Measurements from ENCODE around the gene IKZF1. TPM values are rescaled to one million over a fixed set of nuclear protein-coding genes. Genes with fewer than 3 reads are reported as not detected.

Gene IKZF1
- total RNA-seq, 1 donor from 2014 or later, result 0.11 TPM

- no peaks in the 10 kb centered on the region for H3F3A ChIP-seq (ENCODE audit: low read depth)
- no peaks in the 10 kb centered on the region for H3K36me3 ChIP-seq
- H3K27ac ChIP-seq, result no peak overlapping the region
- peaks cover 4% of the 10 kb centered on the region for H3K27me3 Mint-ChIP-seq (ENCODE audit: insufficient read depth, low read depth)
- no peak overlapping the region for H3K4me3 Mint-ChIP-seq
- no peak overlapping the region for H2AFZ ChIP-seq (replicated peaks)
- no peak overlapping the region for H3K27ac Mint-ChIP-seq
- no peaks in the 10 kb centered on the region for H3K4me1 ChIP-seq
- no peaks in the 10 kb centered on the region for H3K9me3 ChIP-seq (ENCODE audit: low read depth)
- H3K79me2 ChIP-seq (ENCODE audit: low read depth), result no peaks in the 10 kb centered on the region
- no peak overlapping the region for H3K9ac ChIP-seq
- no peaks in the 10 kb centered on the region for H3K4me1 Mint-ChIP-seq
- no peaks in the 10 kb centered on the region for H3K9me3 Mint-ChIP-seq
- TF ChIP-seq EZH2 (IDR thresholded peaks at IDR 0.05) (no peak), CTCF (IDR thresholded peaks at IDR 0.05) (no peak), EZH2phosphoT487 (IDR thresholded peaks at IDR 0.05) (no peak)
- no peak overlapping the region for H3K4me3 ChIP-seq
- DNase-seq (ENCODE audit: low spot score), result no peak
- no peaks in the 10 kb centered on the region for H4K20me1 ChIP-seq (ENCODE audit: low read depth)
- no peaks in the 10 kb centered on the region for H3K27me3 ChIP-seq
- H3K36me3 Mint-ChIP-seq, result peaks cover 2% of the 10 kb centered on the region
- no peak overlapping the region for H3K4me2 ChIP-seq
Measured at GRCh38 chr7:50405221-50405620, 100.7 kb downstream of the IKZF1 start.

- Mint-ChIP-seq H3K27ac (peak overlapping the region; percentile 36), H3K9me3 (no peaks in the 10 kb centered on the region), H3K4me1 (no peaks in the 10 kb centered on the region), H3K36me3 (no peaks in the 10 kb centered on the region), H3K4me3 (no peak overlapping the region), H3K27me3 (ENCODE audit: insufficient read depth, low read depth) (peaks cover 10% of the 10 kb centered on the region)
- Histone ChIP-seq H3K79me2 (ENCODE audit: low read depth) (no peaks in the 10 kb centered on the region), H2AFZ (replicated peaks) (no peak overlapping the region), H3K4me3 (no peak overlapping the region), H3K27me3 (no peaks in the 10 kb centered on the region), H3K4me1 (no peaks in the 10 kb centered on the region), H4K20me1 (ENCODE audit: low read depth) (no peaks in the 10 kb centered on the region), H3K9me3 (ENCODE audit: low read depth) (no peaks in the 10 kb centered on the region), H3K36me3 (no peaks in the 10 kb centered on the region), H3K4me2 (no peak overlapping the region), H3F3A (ENCODE audit: low read depth) (no peaks in the 10 kb centered on the region), H3K27ac (no peak overlapping the region), H3K9ac (no peak overlapping the region)
- TF ChIP-seq EZH2 (IDR thresholded peaks at IDR 0.05), result no peak
- DNase-seq (ENCODE audit: low spot score), result no peak
Measured at GRCh38 chr7:50406935-50407334, 102.4 kb downstream of the IKZF1 start.

GRCh38 chr7:50409856-50410745, 105.6 kb downstream of the IKZF1 start:
- H3K4me3 Mint-ChIP-seq, result no peak overlapping the region
- Histone ChIP-seq H4K20me1 (ENCODE audit: low read depth) (no peaks in the 10 kb centered on the region), H3K9ac (no peak overlapping the region), H3K9me3 (ENCODE audit: low read depth) (no peaks in the 10 kb centered on the region), H3K27ac (no peak overlapping the region), H2AFZ (replicated peaks) (no peak overlapping the region), H3K4me2 (no peak overlapping the region), H3K4me3 (no peak overlapping the region), H3K36me3 (no peaks in the 10 kb centered on the region), H3K4me1 (no peaks in the 10 kb centered on the region), H3F3A (ENCODE audit: low read depth) (no peaks in the 10 kb centered on the region), H3K27me3 (no peaks in the 10 kb centered on the region), H3K79me2 (ENCODE audit: low read depth) (no peaks in the 10 kb centered on the region)
- no peaks in the 10 kb centered on the region for H3K36me3 Mint-ChIP-seq
- H3K27ac Mint-ChIP-seq, result no peak overlapping the region
- H3K9me3 Mint-ChIP-seq, result no peaks in the 10 kb centered on the region
- TF ChIP-seq EZH2phosphoT487 (IDR thresholded peaks at IDR 0.05), result no peak
- no peak for TF ChIP-seq EZH2 (IDR thresholded peaks at IDR 0.05)
- TF ChIP-seq CTCF (IDR thresholded peaks at IDR 0.05), result no peak
- H3K4me1 Mint-ChIP-seq, result no peaks in the 10 kb centered on the region
- no peak for DNase-seq (ENCODE audit: low spot score)
- H3K27me3 Mint-ChIP-seq (ENCODE audit: insufficient read depth, low read depth), result peaks cover 10% of the 10 kb centered on the region

GRCh38 chr7:50411332-50411731, 106.8 kb downstream of the IKZF1 start:
- Histone ChIP-seq H4K20me1 (ENCODE audit: low read depth) (no peaks in the 10 kb centered on the region), H3K4me3 (no peak overlapping the region), H3K9me3 (ENCODE audit: low read depth) (no peaks in the 10 kb centered on the region), H3K36me3 (no peaks in the 10 kb centered on the region), H3K4me2 (no peak overlapping the region), H2AFZ (replicated peaks) (no peak overlapping the region), H3K27me3 (no peaks in the 10 kb centered on the region), H3K27ac (no peak overlapping the region), H3F3A (ENCODE audit: low read depth) (no peaks in the 10 kb centered on the region), H3K79me2 (ENCODE audit: low read depth) (no peaks in the 10 kb centered on the region), H3K9ac (no peak overlapping the region), H3K4me1 (no peaks in the 10 kb centered on the region)
- no peaks in the 10 kb centered on the region for H3K4me1 Mint-ChIP-seq
- no peak overlapping the region for H3K4me3 Mint-ChIP-seq
- H3K27ac Mint-ChIP-seq, result no peak overlapping the region
- peaks cover 10% of the 10 kb centered on the region for H3K27me3 Mint-ChIP-seq (ENCODE audit: insufficient read depth, low read depth)
- H3K36me3 Mint-ChIP-seq, result no peaks in the 10 kb centered on the region
- DNase-seq (ENCODE audit: low spot score), result no peak
- H3K9me3 Mint-ChIP-seq, result no peaks in the 10 kb centered on the region
- TF ChIP-seq CTCF (IDR thresholded peaks at IDR 0.05) (no peak), EZH2phosphoT487 (IDR thresholded peaks at IDR 0.05) (no peak), EZH2 (IDR thresholded peaks at IDR 0.05) (no peak)

Data from neural progenitor cell (in vitro differentiated cells).